GM19193 (cell line): Measurements from ENCODE around the gene BEST1.

ENCODE experiments used
- POLR2A ChIP-seq: IDR thresholded peaks from 4 replicates; pipeline ENCODE4 v1.6.1; 2011; ENCODE audit not compliant: insufficient read depth, insufficient read length; ENCODE audit errors: extremely low read depth

Gene BEST1

GRCh38 chr11:61922539-61922938, 27.6 kb upstream of the BEST1 start:
- no peak for TF ChIP-seq POLR2A

GRCh38 chr11:61923166-61924063, 26.7 kb upstream of the BEST1 start:
- no peak for TF ChIP-seq POLR2A

GRCh38 chr11:61924064-61924455, 26.1 kb upstream of the BEST1 start:
- TF ChIP-seq POLR2A: no peak

DNA sequence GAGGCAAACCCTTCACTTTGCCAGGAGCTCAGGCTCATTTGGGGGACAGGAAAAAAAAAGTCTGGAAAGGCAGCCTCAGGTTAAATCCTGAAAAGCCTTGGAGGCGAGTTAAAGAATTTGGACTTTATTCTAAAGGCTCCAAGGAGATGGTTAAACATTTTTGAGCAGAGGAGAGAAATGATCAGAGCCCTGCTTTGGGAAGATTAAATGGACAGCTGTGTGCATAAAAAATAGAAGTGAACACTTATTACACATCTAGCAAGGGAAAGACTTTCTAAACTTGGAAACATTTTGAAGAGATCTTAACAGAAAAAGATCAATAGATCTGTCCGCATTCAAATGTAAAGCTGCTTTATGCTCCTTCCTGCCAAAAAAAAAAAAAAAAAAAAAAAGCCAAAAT, 24.4 kb upstream of the BEST1 start:
- no peak for TF ChIP-seq POLR2A

DNA sequence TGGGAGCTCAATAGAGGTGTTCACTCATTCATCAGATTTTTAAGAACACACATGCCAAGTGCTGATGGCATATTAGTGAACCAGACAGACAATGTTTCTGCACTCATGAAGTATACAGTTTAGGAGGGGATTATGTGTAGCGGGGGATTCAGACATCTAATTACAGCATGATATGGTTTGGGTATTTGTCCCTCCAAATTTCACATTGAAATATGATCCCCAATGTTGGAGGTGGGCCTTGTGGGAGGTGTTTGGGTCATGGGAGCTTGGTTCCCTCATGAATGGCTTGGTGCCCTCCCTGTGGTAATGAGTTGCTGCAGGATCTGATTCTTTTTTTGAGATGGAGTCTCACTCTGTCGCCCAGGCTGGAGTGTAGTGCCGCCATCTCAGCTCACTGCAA, 23.9 kb upstream of the BEST1 start:
- TF ChIP-seq POLR2A: no peak

DNA sequence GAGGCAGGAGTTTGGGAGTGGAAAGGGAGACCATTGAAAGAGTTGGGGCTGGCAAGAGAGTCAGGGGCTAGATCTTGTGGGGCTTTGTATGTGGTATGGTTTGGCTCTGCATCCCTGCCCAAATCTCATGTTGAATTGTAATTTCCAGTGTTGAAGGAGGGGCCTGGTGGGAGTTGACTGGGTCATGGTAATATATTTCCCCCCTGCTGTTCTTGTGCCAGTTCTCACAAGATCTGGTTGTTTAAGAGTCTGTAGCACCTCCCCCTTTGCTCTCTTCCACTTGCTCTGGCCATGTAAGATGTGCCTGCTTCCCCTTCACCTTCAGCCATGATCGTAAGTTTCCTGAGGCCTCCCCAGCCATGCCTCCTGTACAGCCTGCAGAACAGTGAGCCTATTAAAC, 22.6 kb upstream of the BEST1 start:
- no peak for TF ChIP-seq POLR2A

DNA sequence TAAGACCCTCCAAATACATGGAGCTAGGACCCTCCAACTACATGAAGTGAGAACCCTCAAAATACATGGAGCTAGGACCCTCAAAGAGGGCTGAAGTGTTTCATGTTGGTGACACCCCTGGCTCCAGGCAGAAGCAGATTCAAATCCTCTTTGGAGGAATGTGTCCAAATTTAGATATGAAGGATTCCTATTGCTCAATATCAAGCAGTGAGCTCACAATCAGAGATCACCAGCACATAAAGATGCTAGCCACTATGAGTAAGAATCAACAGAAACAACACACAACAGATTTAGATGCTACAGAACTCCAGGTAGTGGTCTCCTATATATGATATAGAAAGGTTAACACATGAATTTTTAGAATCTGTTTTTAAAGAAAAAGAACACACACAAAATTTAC, 21.5 kb upstream of the BEST1 start:
- TF ChIP-seq POLR2A: no peak

DNA sequence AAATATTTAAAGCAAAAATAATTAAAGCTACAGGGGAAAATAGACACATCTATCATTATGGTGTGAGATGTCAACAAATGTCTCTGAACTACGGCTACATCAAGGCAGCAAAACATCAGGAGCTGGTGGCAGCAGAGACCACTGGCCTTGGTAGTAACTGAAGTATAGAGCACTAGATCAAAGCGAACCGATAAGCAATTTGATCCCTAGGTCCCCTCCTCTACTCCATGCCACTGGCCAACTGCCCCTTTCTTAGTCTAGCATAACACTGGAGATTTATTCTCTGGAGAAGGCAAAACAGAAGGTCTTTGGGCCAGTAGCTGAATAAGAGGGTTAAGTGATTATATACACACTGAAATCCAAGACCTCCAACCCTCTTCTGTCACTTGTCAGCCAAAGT, 19.2 kb upstream of the BEST1 start:
- TF ChIP-seq POLR2A: no peak

- no peak for TF ChIP-seq POLR2A
Measured at GRCh38 chr11:61935861-61936260, 14.3 kb upstream of the BEST1 start.

- TF ChIP-seq POLR2A: no peak
Measured at GRCh38 chr11:61940466-61940865, 9.7 kb upstream of the BEST1 start.

GRCh38 chr11:61945191-61945590, 5.0 kb upstream of the BEST1 start:
- TF ChIP-seq POLR2A: no peak

GRCh38 chr11:61946894-61947293, 3.3 kb upstream of the BEST1 start:
- no peak for TF ChIP-seq POLR2A

DNA sequence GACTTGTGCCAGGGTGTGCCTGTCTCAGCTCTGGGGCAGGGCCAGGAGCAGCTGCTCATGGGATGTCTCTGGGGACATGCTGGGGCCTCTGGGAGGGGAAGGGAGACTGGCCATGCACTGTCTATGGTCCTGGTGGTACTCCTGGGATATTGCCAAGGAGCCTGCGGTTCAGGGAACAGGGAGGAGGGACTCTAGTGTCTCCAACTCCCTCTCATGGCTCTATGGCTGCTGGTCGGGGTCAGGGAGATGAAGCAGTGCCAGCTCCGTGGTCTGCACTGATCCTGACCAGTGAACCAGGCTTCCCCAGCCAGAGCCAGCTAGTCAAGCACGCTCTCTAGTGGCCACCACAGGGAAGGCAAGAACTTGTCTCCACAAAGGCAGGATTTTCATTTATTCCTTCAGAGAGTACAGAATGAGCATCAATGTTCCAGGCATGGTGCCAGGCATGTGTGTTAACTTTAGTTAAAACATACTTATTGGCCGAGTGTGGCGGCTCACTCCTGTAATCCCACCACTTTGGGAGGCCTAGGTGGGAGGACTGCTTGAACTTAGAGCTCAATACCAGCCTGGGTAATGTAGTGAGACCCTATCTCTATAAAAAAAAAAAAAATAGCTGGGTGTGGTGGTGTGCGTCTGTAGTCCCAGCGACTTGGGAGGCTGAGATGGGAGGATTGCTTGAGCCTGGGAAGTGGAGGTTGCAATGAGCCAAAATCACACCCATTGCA, 2.5 kb upstream of the BEST1 start:
- TF ChIP-seq POLR2A: no peak

- TF ChIP-seq POLR2A: no peak
Measured at GRCh38 chr11:61948505-61948904, 1.6 kb upstream of the BEST1 start.

- TF ChIP-seq POLR2A: no peak
Measured at GRCh38 chr11:61949169-61950034, 749 bp upstream of the BEST1 start.
